ENCODE data around the gene REN. TPM values are rescaled to one million over a fixed set of nuclear protein-coding genes. Genes with fewer than 3 reads are reported as not detected.

REN gene
- total RNA-seq, 1 experiment from 2014 or later: not detected

DNA sequence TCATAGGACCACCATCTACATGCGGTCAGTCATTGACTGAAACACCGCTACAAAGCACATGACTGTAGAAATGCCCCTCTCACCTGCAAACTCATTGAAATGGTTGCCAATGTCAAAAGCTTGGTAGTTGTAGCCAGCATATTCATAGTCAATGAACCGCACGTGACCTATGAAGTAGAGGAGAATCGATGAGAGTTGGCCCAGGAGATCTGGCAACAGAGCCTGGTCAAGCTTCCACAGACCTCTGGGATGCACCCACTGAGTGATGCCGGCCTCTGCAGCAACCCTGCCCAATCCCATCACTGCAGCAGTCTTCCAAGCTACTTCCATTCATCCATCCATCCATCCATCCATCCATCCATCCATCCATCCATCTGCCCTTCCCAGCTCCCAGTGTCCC is 26.2 kb downstream of the REN start:
- peaks cover 12% of the 10 kb centered on the region for H3K27me3 Mint-ChIP-seq (ENCODE audit: low read depth)
- Histone ChIP-seq H4K20me1 (ENCODE audit: control insufficient read depth, insufficient read depth, insufficient read length) (no peaks in the 10 kb centered on the region), H3K14ac (ENCODE audit: insufficient read depth, low read length) (no peak overlapping the region), H3K27ac (ENCODE audit: insufficient read length, low read depth, low read length) (no peak overlapping the region), H3K56ac (ENCODE audit: insufficient read length, low read depth, low read length) (no peak overlapping the region), H3T11ph (ENCODE audit: low read length) (no peak overlapping the region), H3K9ac (ENCODE audit: extremely low read depth, insufficient read length, low read length) (no peak overlapping the region), H2AK5ac (ENCODE audit: insufficient read length, low read length) (no peak overlapping the region), H3K23me2 (ENCODE audit: insufficient read length, low read depth, low read length, poor library complexity, severe bottlenecking) (no peaks in the 10 kb centered on the region), H2BK12ac (ENCODE audit: insufficient read length, low read depth, low read length) (no peak overlapping the region), H3K4me2 (ENCODE audit: insufficient read depth, insufficient read length, low read length) (no peak overlapping the region), H4K91ac (ENCODE audit: insufficient read length, low read depth, low read length) (no peak overlapping the region), H3K4ac (ENCODE audit: low read depth, low read length) (no peak overlapping the region), H3K18ac (ENCODE audit: insufficient read length, low read depth, low read length) (no peak overlapping the region), H3K79me2 (ENCODE audit: insufficient read depth, low read length) (no peaks in the 10 kb centered on the region), H4K5ac (ENCODE audit: insufficient read length, low read depth, low read length) (no peak overlapping the region), H3K9me3 (ENCODE audit: control insufficient read depth, low read depth, low read length) (no peaks in the 10 kb centered on the region), H2BK120ac (ENCODE audit: low read depth, low read length, poor library complexity, severe bottlenecking) (no peak overlapping the region), H3K27me3 (ENCODE audit: insufficient read depth, low read length) (no peaks in the 10 kb centered on the region), H2BK5ac (ENCODE audit: insufficient read length, low read length) (no peak overlapping the region), H2BK20ac (ENCODE audit: low read depth, low read length, poor library complexity, severe bottlenecking) (no peak overlapping the region), H2AFZ (ENCODE audit: low read length) (no peak overlapping the region), H4K8ac (replicated peaks; ENCODE audit: insufficient read length, low read depth, low read length) (no peak overlapping the region), H3K23ac (ENCODE audit: insufficient read length, low read depth, low read length) (no peak overlapping the region), H3K79me1 (ENCODE audit: insufficient read depth, low read depth, low read length, poor library complexity, severe bottlenecking) (no peaks in the 10 kb centered on the region), H2BK15ac (ENCODE audit: low read depth, low read length) (no peak overlapping the region), H3K4me1 (ENCODE audit: insufficient read depth, low read length) (no peaks in the 10 kb centered on the region)
- no peak for DNase-seq
- no CpG with 5 or more reads among the region's 6 CpGs for WGBS (ENCODE audit: extremely low coverage, insufficient read length, low lambda C conversion rate)
- H3K36me3 Mint-ChIP-seq (ENCODE audit: insufficient read depth in 1 of 3, low read depth in 3 of 3): peaks cover 3 to 20% (median 6%) of the 10 kb centered on the region in 3 experiments; a peak in 4 of 7 replicates
- H3K9me3 Mint-ChIP-seq: no peaks in the 10 kb centered on the region
- no peak overlapping the region for H3K27ac Mint-ChIP-seq
- TF ChIP-seq, protein P1, sequence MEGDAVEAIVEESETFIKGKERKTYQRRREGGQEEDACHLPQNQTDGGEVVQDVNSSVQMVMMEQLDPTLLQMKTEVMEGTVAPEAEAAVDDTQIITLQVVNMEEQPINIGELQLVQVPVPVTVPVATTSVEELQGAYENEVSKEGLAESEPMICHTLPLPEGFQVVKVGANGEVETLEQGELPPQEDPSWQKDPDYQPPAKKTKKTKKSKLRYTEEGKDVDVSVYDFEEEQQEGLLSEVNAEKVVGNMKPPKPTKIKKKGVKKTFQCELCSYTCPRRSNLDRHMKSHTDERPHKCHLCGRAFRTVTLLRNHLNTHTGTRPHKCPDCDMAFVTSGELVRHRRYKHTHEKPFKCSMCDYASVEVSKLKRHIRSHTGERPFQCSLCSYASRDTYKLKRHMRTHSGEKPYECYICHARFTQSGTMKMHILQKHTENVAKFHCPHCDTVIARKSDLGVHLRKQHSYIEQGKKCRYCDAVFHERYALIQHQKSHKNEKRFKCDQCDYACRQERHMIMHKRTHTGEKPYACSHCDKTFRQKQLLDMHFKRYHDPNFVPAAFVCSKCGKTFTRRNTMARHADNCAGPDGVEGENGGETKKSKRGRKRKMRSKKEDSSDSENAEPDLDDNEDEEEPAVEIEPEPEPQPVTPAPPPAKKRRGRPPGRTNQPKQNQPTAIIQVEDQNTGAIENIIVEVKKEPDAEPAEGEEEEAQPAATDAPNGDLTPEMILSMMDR (conservative IDR thresholded peaks at IDR 0.05): no peak
- H3K4me1 Mint-ChIP-seq: peaks cover 10 to 11% of the 10 kb centered on the region in 2 experiments
- no peak overlapping the region for H3K4me3 Mint-ChIP-seq

All from H9 (cell line).